ENCODE data around the gene NFIX. TPM values are rescaled to one million over a fixed set of nuclear protein-coding genes. Genes with fewer than 3 reads are reported as not detected.

The NFIX gene
- total and polyA plus RNA-seq, 9 of the 15 experiments (the other 6 are each of a cell fraction or from before 2014, with no cell fraction given) = 0.28 to 26.8 (median 5.4) TPM

GRCh38 chr19:13146763-13147563, 151.7 kb downstream of the NFIX start:
- CTCF ChIA-PET (ENCODE audit: low intra/inter-chr PET ratio) = no interaction called here
- FAIRE-seq = no peak
- TF ChIP-seq ADNP (tag; IDR thresholded peaks at IDR 0.05) = no peak; the same call in 1 of the 2 replicates
- TF ChIP-seq ZNF592 (IDR thresholded peaks at IDR 0.05) = no peak
- TF ChIP-seq CEBPB (tag; IDR thresholded peaks at IDR 0.05) = peak; percentile 93
- TF ChIP-seq ZC3H11A (IDR thresholded peaks at IDR 0.05; ENCODE audit: low read depth, low read length) = no peak
- TF ChIP-seq CREBBP (IDR thresholded peaks at IDR 0.05; ENCODE audit: low read depth, low read length) = no peak
- TF ChIP-seq TBL1XR1 (IDR thresholded peaks at IDR 0.05; ENCODE audit: low read length in 2 of 2) = no peak
- TF ChIP-seq MLLT1 (IDR thresholded peaks at IDR 0.05) = no peak
- no peak for TF ChIP-seq ZNF282 (CRISPR knock-in tag; IDR thresholded peaks at IDR 0.05)
- peak; percentile 64 for TF ChIP-seq CXXC5 (CRISPR knock-in tag; IDR thresholded peaks at IDR 0.05)
- TF ChIP-seq CBX2 (IDR thresholded peaks at IDR 0.05; ENCODE audit: insufficient read depth, low read length, poor library complexity, severe bottlenecking) = no peak
- TF ChIP-seq BCLAF1 (IDR thresholded peaks at IDR 0.05; ENCODE audit: borderline replicate concordance in 1 of 2, control insufficient read depth in 1 of 2, low read depth in 2 of 2, low read length in 1 of 2) = no peak

More at GRCh38 chr19:13146763-13147563, 151.7 kb downstream of the NFIX start:
- H3K36me3 ChIP-seq (ENCODE audit: control insufficient read depth, insufficient read depth, low read length) = peaks cover 12% of the 10 kb centered on the region; the same call in 1 of the 3 replicates
- 55% methylated on average over 12 of the region's 16 CpGs for WGBS (ENCODE audit: insufficient coverage, low coverage, missing lambda C conversion rate)
- H3K9ac ChIP-seq (ENCODE audit: insufficient read depth in 1 of 2, low read depth in 2 of 2, low read length in 2 of 2) = no peak overlapping the region; a peak in 1 of 4 replicates
- in situ Hi-C loops (cut with MboI) (no loop called here), intact Hi-C loops (cut with micrococcal nuclease) (no loop called here)
- POLR2A ChIA-PET = interaction anchor here (0.6 to 2.4 kb wide), 7 partner anchors 8 to 182 kb away, joined by 3 to 9 read pairs (median 4); no protein-coding TSS in a partner anchor
- BruUV-seq (replicated peaks) = no TSS peak
- no peaks in the 10 kb centered on the region for H3K27me3 ChIP-seq (ENCODE audit: control insufficient read depth in 2 of 2, insufficient read depth in 2 of 2, low read length in 2 of 2)
- H3K4me3 ChIP-seq = no peak overlapping the region
- H3K4me2 ChIP-seq (ENCODE audit: insufficient read depth, low read length) = no peak overlapping the region
- no peaks in the 10 kb centered on the region for H3K9me1 ChIP-seq (ENCODE audit: control insufficient read depth, insufficient read depth, low read length)
- H3K4me1 ChIP-seq (replicated peaks in 1 of 2; ENCODE audit: control insufficient read depth in 2 of 2, insufficient read depth in 2 of 2, low read length in 2 of 2) = peaks cover 9 to 47% of the 10 kb centered on the region in 2 experiments; a peak in 4 of 5 replicates
- H2AFZ ChIP-seq (ENCODE audit: low read depth, low read length) = no peak overlapping the region
- no peaks in the 10 kb centered on the region for H3K9me3 ChIP-seq (replicated peaks; ENCODE audit: control insufficient read depth, insufficient read depth, low read depth, low read length)
- no peak overlapping the region; the same call in 2 of the 3 replicates for H3K27ac ChIP-seq (ENCODE audit: extremely low read depth, low read depth, low read length)
- peaks cover 26% of the 10 kb centered on the region for H3K79me2 ChIP-seq (ENCODE audit: control insufficient read depth, insufficient read depth, low read length)
- no peak for ATAC-seq
- H4K20me1 ChIP-seq (replicated peaks; ENCODE audit: control insufficient read depth, insufficient read depth, low read length) = no peaks in the 10 kb centered on the region
- peak in 1 of 4 experiments; percentile 63 for DNase-seq (ENCODE audit: extremely low read depth in 1 of 4, low spot score in 3 of 4)
